K562 (cell line): ENCODE results near the gene ELL3. TPM values are rescaled to one million over a fixed set of nuclear protein-coding genes. Genes with fewer than 3 reads are reported as not detected.

Experiments used
- CEBPB ChIP-seq: fragments of 450-650 bp; IDR thresholded peaks from 2 replicates; pipeline ENCODE4 v1.6.1; 2016; ENCODE audit warnings: missing genetic modification characterization, missing compliant biosample characterization
- EGR1 ChIP-seq: fragments of 450-650 bp; conservative IDR thresholded peaks from 2 replicates; pipeline ENCODE4 v1.6.1; 2017; ENCODE audit warnings: mild to moderate bottlenecking
- FOXJ3 ChIP-seq: sonication (generic); formaldehyde crosslinking; IDR thresholded peaks from 2 replicates; pipeline ENCODE4 v1.4.0; 2020; ENCODE audit warnings: mild to moderate bottlenecking, missing genetic modification reagents
- HNRNPK ChIP-seq: fragments of 200-400 bp; formaldehyde crosslinking; IDR thresholded peaks from one replicate; pipeline ENCODE4 v1.6.1; 2018; ENCODE audit warnings: mild to moderate bottlenecking, low read depth, low read length; ENCODE audit not compliant: poor library complexity, severe bottlenecking
- LCOR ChIP-seq: sonication (generic); formaldehyde crosslinking; IDR thresholded peaks from 2 replicates; pipeline ENCODE4 v1.8.0; 2022; ENCODE audit warnings: mild to moderate bottlenecking, missing genetic modification reagents
- MIER1 ChIP-seq: fragments of 450-650 bp; IDR thresholded peaks from 2 replicates; pipeline ENCODE4 v1.6.1; 2016; ENCODE audit warnings: antibody characterized with exemption, mild to moderate bottlenecking, low read depth
- NCOA1 ChIP-seq: fragments of 450-650 bp; IDR thresholded peaks from 2 replicates; pipeline ENCODE4 v1.6.1; 2016; ENCODE audit warnings: low read depth
- RBBP5 ChIP-seq: fragments of 200-600 bp; sonication (generic); IDR thresholded peaks from 2 replicates; pipeline ENCODE4 v1.6.1; 2012; ENCODE audit warnings: borderline replicate concordance, mild to moderate bottlenecking, low read length, control low read depth, inconsistent platforms; ENCODE audit not compliant: insufficient read depth, poor library complexity, severe bottlenecking
- TEAD4 ChIP-seq, 2 experiments: sonication (generic) in 1 of 2; formaldehyde crosslinking in 1 of 2; IDR thresholded peaks; 2 replicates each; pipeline versions ENCODE4 v1.6.1 to v1.8.0; 2012 to 2022; ENCODE audit warnings: borderline replicate concordance in 1 of 2, inconsistent platforms in 1 of 2, low read length in 1 of 2, mild to moderate bottlenecking in 1 of 2, missing genetic modification reagents in 1 of 2
- TOE1 ChIP-seq, 2 experiments: fragments of 450-650 bp in 1 of 2; sonication (generic) in 1 of 2; formaldehyde crosslinking in 1 of 2; IDR thresholded peaks; 2 replicates each; pipeline versions ENCODE4 v1.7.1 to v1.8.0; 2016 to 2022; ENCODE audit warnings: borderline replicate concordance in 2 of 2, mild to moderate bottlenecking in 2 of 2, antibody characterized with exemption in 1 of 2, inconsistent platforms in 1 of 2, low read depth in 1 of 2, missing genetic modification reagents in 1 of 2, moderate library complexity in 1 of 2
- ZEB2 ChIP-seq: fragments of 450-650 bp; IDR thresholded peaks from 2 replicates; pipeline ENCODE4 v1.6.1; 2016
- ZFPM2 ChIP-seq: fragments of 250-450 bp; sonication (Bioruptor Pico); IDR thresholded peaks from 2 replicates; pipeline ENCODE4 v1.5.1; 2022; ENCODE audit warnings: mild to moderate bottlenecking
- ZNF431 ChIP-seq: sonication (generic); formaldehyde crosslinking; IDR thresholded peaks from 2 replicates; pipeline ENCODE4 v1.8.0; 2022; ENCODE audit warnings: mild to moderate bottlenecking, missing genetic modification reagents
- ZNF551 ChIP-seq: fragments of 250-450 bp; sonication (Bioruptor Pico); IDR thresholded peaks from 2 replicates; pipeline ENCODE4 v1.5.0; 2021; ENCODE audit warnings: mild to moderate bottlenecking, moderate library complexity
- ZNF75A ChIP-seq: fragments of 450-650 bp; formaldehyde crosslinking; IDR thresholded peaks from 2 replicates; pipeline ENCODE4 v1.4.0; 2020; ENCODE audit warnings: mild to moderate bottlenecking
- ZSCAN29 ChIP-seq: fragments of 450-650 bp; IDR thresholded peaks from 2 replicates; pipeline ENCODE4 v1.6.1; 2017
- ZZZ3 ChIP-seq: fragments of 450-650 bp; IDR thresholded peaks from 2 replicates; pipeline ENCODE4 v1.6.1; 2016; ENCODE audit warnings: antibody characterized with exemption, mild to moderate bottlenecking, moderate library complexity
- polyA plus RNA-seq, 8 experiments: library from polyadenylated mRNA; depleted of rRNA in 4 of 8; stranded (reverse) in 5 of 8; unstranded in 3 of 8; fragments of >200 nt; fragmentation: Nextera tagmentation in 2 of 8; fragmentation: Illumina TruSeq in 1 of 8; extraction: Ambion mirVana in 2 of 8; extraction: Trizol in 1 of 8; gene quantifications; 2 replicates each; pipeline versions ENCODE4 v1.2.1 to v1.2.3, GENCODE V29; 2011 to 2014; ENCODE audit warnings: inconsistent platforms in 1 of 8, missing spikeins in 1 of 8
- total RNA-seq, 7 experiments: library from RNA; depleted of rRNA in 6 of 7; stranded (reverse); fragments of >200 nt in 6 of 7; fragmentation: Illumina TruSeq in 2 of 7; extraction: Trizol in 2 of 7; gene quantifications; 2 replicates each; pipeline versions ENCODE4 v1.2.1 to v1.2.3, GENCODE V29; 2011 to 2021; ENCODE audit warnings: low replicate concordance in 1 of 7
- TF ChIP-seq, protein P1 (sequence below), 2 experiments: fragments of 450-650 bp in 1 of 2; IDR thresholded peaks; 2 replicates each; pipeline ENCODE4 v1.6.1; 2011 to 2017; ENCODE audit warnings: low read depth in 2 of 2, antibody characterized with exemption in 1 of 2, borderline replicate concordance in 1 of 2, low read length in 1 of 2, mild to moderate bottlenecking in 1 of 2, mixed read lengths in 1 of 2; ENCODE audit not compliant: control insufficient read depth in 1 of 2
- TF ChIP-seq, protein P2 (sequence below): fragments of 250-450 bp; sonication (Bioruptor Pico); IDR thresholded peaks from 2 replicates; pipeline ENCODE4 v1.4.0; 2020; ENCODE audit warnings: mild to moderate bottlenecking
- TF ChIP-seq, protein P3 (sequence below): sonication (generic); formaldehyde crosslinking; IDR thresholded peaks from 2 replicates; pipeline ENCODE4 v1.8.0; 2022; ENCODE audit warnings: mild to moderate bottlenecking, low read depth, missing genetic modification reagents

The ELL3 gene
- total and polyA plus RNA-seq, 9 of the 15 experiments (the other 6 are each of a cell fraction or from before 2014, with no cell fraction given), result 0.80 to 5.2 (median 2.6) TPM

DNA sequence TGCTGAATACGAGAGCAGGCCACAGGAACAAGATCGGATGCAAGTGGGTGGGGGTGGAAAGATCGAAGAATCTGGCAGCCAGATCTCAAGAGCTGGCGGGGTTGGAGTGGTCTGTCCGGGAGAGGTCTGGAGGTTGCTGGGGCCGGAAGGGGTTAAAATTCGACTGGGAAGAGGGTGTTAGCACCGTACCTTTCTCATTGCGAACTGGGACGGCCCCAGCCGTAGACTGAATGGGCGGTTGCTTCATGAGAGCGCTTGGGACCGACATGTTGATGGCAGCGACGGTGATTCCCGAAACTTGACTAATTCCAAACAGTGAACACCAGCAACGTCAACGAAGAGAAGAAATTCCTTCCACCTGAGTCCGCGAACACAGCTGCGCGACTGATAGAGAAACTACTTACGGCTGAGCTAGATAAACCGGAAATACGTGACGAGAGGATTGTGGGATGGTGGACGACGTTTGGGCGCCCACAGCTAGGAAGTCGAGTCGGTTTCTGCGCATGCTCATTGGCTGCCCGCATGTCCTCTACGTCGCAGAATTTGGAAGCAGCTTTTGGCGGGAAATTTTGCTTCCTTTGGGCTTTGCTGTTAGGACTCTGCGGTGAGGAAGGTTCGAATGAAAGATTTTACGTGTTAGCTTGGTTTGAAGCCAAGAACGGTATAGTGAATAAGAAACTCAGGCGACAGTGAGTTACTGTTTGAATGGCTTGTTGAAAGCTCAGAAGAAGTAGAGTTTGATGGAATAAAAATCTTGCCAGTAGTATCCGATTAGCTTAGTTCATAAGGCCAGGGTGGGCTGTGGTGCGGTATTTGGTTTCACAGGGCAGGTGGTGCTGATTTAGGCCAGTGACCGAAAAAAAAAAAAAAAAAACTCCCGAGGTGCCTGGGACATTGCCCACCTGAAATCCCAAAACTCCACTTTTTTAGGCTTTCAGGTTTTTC lies 47.8 kb upstream of the ELL3 start, which contains the start of gene MFAP1 (continued):
- peak; percentile 99 for TF ChIP-seq LCOR (CRISPR knock-in tag)
- TF ChIP-seq, protein P1, sequence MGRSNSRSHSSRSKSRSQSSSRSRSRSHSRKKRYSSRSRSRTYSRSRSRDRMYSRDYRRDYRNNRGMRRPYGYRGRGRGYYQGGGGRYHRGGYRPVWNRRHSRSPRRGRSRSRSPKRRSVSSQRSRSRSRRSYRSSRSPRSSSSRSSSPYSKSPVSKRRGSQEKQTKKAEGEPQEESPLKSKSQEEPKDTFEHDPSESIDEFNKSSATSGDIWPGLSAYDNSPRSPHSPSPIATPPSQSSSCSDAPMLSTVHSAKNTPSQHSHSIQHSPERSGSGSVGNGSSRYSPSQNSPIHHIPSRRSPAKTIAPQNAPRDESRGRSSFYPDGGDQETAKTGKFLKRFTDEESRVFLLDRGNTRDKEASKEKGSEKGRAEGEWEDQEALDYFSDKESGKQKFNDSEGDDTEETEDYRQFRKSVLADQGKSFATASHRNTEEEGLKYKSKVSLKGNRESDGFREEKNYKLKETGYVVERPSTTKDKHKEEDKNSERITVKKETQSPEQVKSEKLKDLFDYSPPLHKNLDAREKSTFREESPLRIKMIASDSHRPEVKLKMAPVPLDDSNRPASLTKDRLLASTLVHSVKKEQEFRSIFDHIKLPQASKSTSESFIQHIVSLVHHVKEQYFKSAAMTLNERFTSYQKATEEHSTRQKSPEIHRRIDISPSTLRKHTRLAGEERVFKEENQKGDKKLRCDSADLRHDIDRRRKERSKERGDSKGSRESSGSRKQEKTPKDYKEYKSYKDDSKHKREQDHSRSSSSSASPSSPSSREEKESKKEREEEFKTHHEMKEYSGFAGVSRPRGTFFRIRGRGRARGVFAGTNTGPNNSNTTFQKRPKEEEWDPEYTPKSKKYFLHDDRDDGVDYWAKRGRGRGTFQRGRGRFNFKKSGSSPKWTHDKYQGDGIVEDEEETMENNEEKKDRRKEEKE (IDR thresholded peaks at IDR 0.05; ENCODE audit: borderline replicate concordance in 1 of 2, control insufficient read depth in 1 of 2, low read depth in 2 of 2, low read length in 1 of 2), result no peak
- TF ChIP-seq, protein P2, sequence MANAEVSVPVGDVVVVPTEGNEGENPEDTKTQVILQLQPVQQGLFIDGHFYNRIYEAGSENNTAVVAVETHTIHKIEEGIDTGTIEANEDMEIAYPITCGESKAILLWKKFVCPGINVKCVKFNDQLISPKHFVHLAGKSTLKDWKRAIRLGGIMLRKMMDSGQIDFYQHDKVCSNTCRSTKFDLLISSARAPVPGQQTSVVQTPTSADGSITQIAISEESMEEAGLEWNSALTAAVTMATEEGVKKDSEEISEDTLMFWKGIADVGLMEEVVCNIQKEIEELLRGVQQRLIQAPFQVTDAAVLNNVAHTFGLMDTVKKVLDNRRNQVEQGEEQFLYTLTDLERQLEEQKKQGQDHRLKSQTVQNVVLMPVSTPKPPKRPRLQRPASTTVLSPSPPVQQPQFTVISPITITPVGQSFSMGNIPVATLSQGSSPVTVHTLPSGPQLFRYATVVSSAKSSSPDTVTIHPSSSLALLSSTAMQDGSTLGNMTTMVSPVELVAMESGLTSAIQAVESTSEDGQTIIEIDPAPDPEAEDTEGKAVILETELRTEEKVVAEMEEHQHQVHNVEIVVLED (CRISPR knock-in tag), result peak; percentile 77
- no peak for TF ChIP-seq EGR1
- no peak for TF ChIP-seq HNRNPK
- peak; percentile 77 for TF ChIP-seq TEAD4 (IDR thresholded peaks at IDR 0.05; ENCODE audit: low read length)
- TF ChIP-seq TEAD4 (CRISPR knock-in tag; IDR thresholded peaks at IDR 0.05; ENCODE audit: borderline replicate concordance), result no peak
- TF ChIP-seq RBBP5, result peak; percentile 93
- peak; percentile 47; the same call in 1 of the 2 replicates for TF ChIP-seq CEBPB (tag)
- 0 out of 2 replicates have a peak, but pooled peaks have one; percentile 34 for TF ChIP-seq MIER1
- no peak for TF ChIP-seq FOXJ3
- no peak for TF ChIP-seq ZSCAN29
- no peak for TF ChIP-seq ZNF551 (CRISPR knock-in tag)
- TF ChIP-seq ZZZ3, result no peak; the same call in 1 of the 2 replicates
- TF ChIP-seq, protein P3, sequence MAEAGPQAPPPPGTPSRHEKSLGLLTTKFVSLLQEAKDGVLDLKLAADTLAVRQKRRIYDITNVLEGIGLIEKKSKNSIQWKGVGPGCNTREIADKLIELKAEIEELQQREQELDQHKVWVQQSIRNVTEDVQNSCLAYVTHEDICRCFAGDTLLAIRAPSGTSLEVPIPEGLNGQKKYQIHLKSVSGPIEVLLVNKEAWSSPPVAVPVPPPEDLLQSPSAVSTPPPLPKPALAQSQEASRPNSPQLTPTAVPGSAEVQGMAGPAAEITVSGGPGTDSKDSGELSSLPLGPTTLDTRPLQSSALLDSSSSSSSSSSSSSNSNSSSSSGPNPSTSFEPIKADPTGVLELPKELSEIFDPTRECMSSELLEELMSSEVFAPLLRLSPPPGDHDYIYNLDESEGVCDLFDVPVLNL, result peak; percentile 92
- peak; percentile 24; the same call in 1 of the 2 replicates for TF ChIP-seq NCOA1
- TF ChIP-seq ZEB2, result no peak; the same call in 1 of the 2 replicates
- TF ChIP-seq ZFPM2, result no peak
- TF ChIP-seq ZNF75A (CRISPR knock-in tag), result no peak
- peak; percentile 67 for TF ChIP-seq TOE1 (IDR thresholded peaks at IDR 0.05; ENCODE audit: borderline replicate concordance)
- 0 out of 2 replicates have a peak, but pooled peaks have one; percentile 21 for TF ChIP-seq TOE1 (CRISPR knock-in tag; IDR thresholded peaks at IDR 0.05; ENCODE audit: borderline replicate concordance, low read depth)
- TF ChIP-seq ZNF431 (CRISPR knock-in tag), result peak; percentile 57; the same call in 1 of the 2 replicates
